ENCODE data around the gene RBM4. TPM values are rescaled to one million over a fixed set of nuclear protein-coding genes. Genes with fewer than 3 reads are reported as not detected.

Gene RBM4
- total and polyA plus RNA-seq, 2 experiments from 2014 or later: 142 to 241 TPM

DNA sequence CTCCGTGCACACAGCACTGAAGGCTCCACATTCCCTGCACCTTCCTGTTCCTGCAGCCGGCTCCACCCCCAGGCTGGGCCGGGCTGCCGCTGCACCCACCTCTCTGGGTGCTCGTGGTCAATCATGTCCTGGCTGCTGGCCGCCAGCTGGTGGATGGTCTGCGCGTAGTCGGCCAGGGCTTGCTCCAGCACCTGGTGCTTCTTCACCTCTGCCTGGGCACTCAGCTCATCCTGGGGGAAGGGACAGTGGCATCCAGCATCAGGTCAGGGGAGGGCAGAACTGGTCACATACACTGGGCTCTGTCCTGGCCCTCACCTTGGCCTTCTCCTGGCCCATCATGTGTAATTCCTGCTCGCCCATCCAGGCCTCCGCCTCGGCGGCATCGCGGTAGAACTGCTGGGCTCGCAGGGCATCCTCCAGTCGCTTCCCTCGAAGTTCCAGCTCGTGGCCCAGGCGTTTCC is 54.4 kb downstream of the RBM4 start:
- no peak overlapping the region for H3K4me3 ChIP-seq
- no peaks in the 10 kb centered on the region for H3K9me3 ChIP-seq (ENCODE audit: low read depth)
- TF ChIP-seq, protein P1, sequence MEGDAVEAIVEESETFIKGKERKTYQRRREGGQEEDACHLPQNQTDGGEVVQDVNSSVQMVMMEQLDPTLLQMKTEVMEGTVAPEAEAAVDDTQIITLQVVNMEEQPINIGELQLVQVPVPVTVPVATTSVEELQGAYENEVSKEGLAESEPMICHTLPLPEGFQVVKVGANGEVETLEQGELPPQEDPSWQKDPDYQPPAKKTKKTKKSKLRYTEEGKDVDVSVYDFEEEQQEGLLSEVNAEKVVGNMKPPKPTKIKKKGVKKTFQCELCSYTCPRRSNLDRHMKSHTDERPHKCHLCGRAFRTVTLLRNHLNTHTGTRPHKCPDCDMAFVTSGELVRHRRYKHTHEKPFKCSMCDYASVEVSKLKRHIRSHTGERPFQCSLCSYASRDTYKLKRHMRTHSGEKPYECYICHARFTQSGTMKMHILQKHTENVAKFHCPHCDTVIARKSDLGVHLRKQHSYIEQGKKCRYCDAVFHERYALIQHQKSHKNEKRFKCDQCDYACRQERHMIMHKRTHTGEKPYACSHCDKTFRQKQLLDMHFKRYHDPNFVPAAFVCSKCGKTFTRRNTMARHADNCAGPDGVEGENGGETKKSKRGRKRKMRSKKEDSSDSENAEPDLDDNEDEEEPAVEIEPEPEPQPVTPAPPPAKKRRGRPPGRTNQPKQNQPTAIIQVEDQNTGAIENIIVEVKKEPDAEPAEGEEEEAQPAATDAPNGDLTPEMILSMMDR (IDR thresholded peaks at IDR 0.05; ENCODE audit: low read depth, low read length): no peak
- no peaks in the 10 kb centered on the region for H3K4me1 ChIP-seq (ENCODE audit: low read depth)
- no peak overlapping the region for H3K27ac ChIP-seq
- no peaks in the 10 kb centered on the region for H3K27me3 ChIP-seq
- no peak for DNase-seq (ENCODE audit: low read depth in 1 of 2, low spot score in 1 of 2)
- no peaks in the 10 kb centered on the region for H3K36me3 ChIP-seq

- H3K27me3 ChIP-seq: no peaks in the 10 kb centered on the region
- H3K27ac ChIP-seq: no peak overlapping the region
- TF ChIP-seq, protein P1 (IDR thresholded peaks at IDR 0.05; ENCODE audit: low read depth, low read length): no peak
- H3K36me3 ChIP-seq: no peaks in the 10 kb centered on the region
- no peak for DNase-seq (ENCODE audit: low read depth in 1 of 2, low spot score in 1 of 2)
- H3K4me3 ChIP-seq: no peak overlapping the region
- H3K4me1 ChIP-seq (ENCODE audit: low read depth): no peaks in the 10 kb centered on the region
- no peaks in the 10 kb centered on the region for H3K9me3 ChIP-seq (ENCODE audit: low read depth)
These were observed 55.0 kb downstream of the RBM4 start for GRCh38 chr11:66693356-66694055.

GRCh38 chr11:66694056-66694410 is 55.5 kb downstream of the RBM4 start:
- Histone ChIP-seq H3K4me1 (ENCODE audit: low read depth) (no peaks in the 10 kb centered on the region), H3K27me3 (no peaks in the 10 kb centered on the region), H3K4me3 (no peak overlapping the region), H3K36me3 (no peaks in the 10 kb centered on the region), H3K27ac (no peak overlapping the region), H3K9me3 (ENCODE audit: low read depth) (no peaks in the 10 kb centered on the region)
- TF ChIP-seq, protein P1 (IDR thresholded peaks at IDR 0.05; ENCODE audit: low read depth, low read length): no peak
- DNase-seq (ENCODE audit: low read depth in 1 of 2, low spot score in 1 of 2): no peak

GRCh38 chr11:66694732-66695207 is 56.3 kb downstream of the RBM4 start:
- H3K27me3 ChIP-seq: no peaks in the 10 kb centered on the region
- no peak overlapping the region for H3K4me3 ChIP-seq
- H3K9me3 ChIP-seq (ENCODE audit: low read depth): no peaks in the 10 kb centered on the region
- peak overlapping the region; percentile 6 for H3K27ac ChIP-seq
- no peaks in the 10 kb centered on the region for H3K4me1 ChIP-seq (ENCODE audit: low read depth)
- TF ChIP-seq, protein P1 (IDR thresholded peaks at IDR 0.05; ENCODE audit: low read depth, low read length): peak; percentile 99
- peak; percentile 94 to 98 for DNase-seq (ENCODE audit: low read depth in 1 of 2, low spot score in 1 of 2)
- H3K36me3 ChIP-seq: no peaks in the 10 kb centered on the region

Other genes starting within 250 kb of the RBM4 start
- 1.2 TPM in 2 replicates for gene NPAS4, start 217.7 kb upstream of the RBM4 start, total RNA-seq
- gene NPAS4, start 217.7 kb upstream of the RBM4 start, polyA plus RNA-seq: 1.5 TPM in 1 of 2 replicates, not detected in the other
- gene MRPL11, start 199.9 kb upstream of the RBM4 start, total RNA-seq: 48.4 and 70.3 TPM in 2 replicates
- 64.1 and 75.8 TPM in 2 replicates for gene MRPL11, start 199.9 kb upstream of the RBM4 start, polyA plus RNA-seq
- gene PELI3, start 171.8 kb upstream of the RBM4 start, total RNA-seq: 19.9 and 30.9 TPM in 2 replicates
- gene PELI3, start 171.8 kb upstream of the RBM4 start, polyA plus RNA-seq: 16.4 and 20.5 TPM in 2 replicates
- gene DPP3, start 158.3 kb upstream of the RBM4 start, total RNA-seq: 21.9 and 60.7 TPM in 2 replicates
- gene DPP3, start 158.3 kb upstream of the RBM4 start, polyA plus RNA-seq: 20.8 and 44.9 TPM in 2 replicates
- gene BBS1, start 128.1 kb upstream of the RBM4 start, total RNA-seq: 100 and 106 TPM in 2 replicates
- gene BBS1, start 128.1 kb upstream of the RBM4 start, polyA plus RNA-seq: 59.7 and 62.7 TPM in 2 replicates
- 14.7 and 21.6 TPM in 2 replicates for gene ZDHHC24, start 92.7 kb upstream of the RBM4 start, total RNA-seq
- 15.2 and 16.9 TPM in 2 replicates for gene ZDHHC24, start 92.7 kb upstream of the RBM4 start, polyA plus RNA-seq
- gene ACTN3, start 91.8 kb upstream of the RBM4 start, total RNA-seq: 74.2 and 189 TPM in 2 replicates
- gene ACTN3, start 91.8 kb upstream of the RBM4 start, polyA plus RNA-seq: 111 and 322 TPM in 2 replicates
- gene CTSF, start 70.1 kb upstream of the RBM4 start, total RNA-seq: 15.2 and 45.6 TPM in 2 replicates
- 16.8 and 51.0 TPM in 2 replicates for gene CTSF, start 70.1 kb upstream of the RBM4 start, polyA plus RNA-seq
- 2.7 and 3.9 TPM in 2 replicates for gene CCDC87, start 45.6 kb upstream of the RBM4 start, total RNA-seq
- 1.2 and 4.8 TPM in 2 replicates for gene CCDC87, start 45.6 kb upstream of the RBM4 start, polyA plus RNA-seq
- 73.1 and 86.6 TPM in 2 replicates for gene CCS, start 45.5 kb upstream of the RBM4 start, total RNA-seq
- gene CCS, start 45.5 kb upstream of the RBM4 start, polyA plus RNA-seq: 117 and 153 TPM in 2 replicates
- 74.6 and 90.6 TPM in 2 replicates for gene RBM14, start 22.1 kb upstream of the RBM4 start, total RNA-seq
- 95.2 and 111 TPM in 2 replicates for gene RBM14, start 22.1 kb upstream of the RBM4 start, polyA plus RNA-seq
- gene RBM4B, start 39.2 kb downstream of the RBM4 start, total RNA-seq: 25.7 and 30.2 TPM in 2 replicates
- 62.3 and 62.6 TPM in 2 replicates for gene RBM4B, start 39.2 kb downstream of the RBM4 start, polyA plus RNA-seq
- gene SPTBN2, start 90.5 kb downstream of the RBM4 start, total RNA-seq: 23.1 and 27.4 TPM in 2 replicates
- gene SPTBN2, start 90.5 kb downstream of the RBM4 start, polyA plus RNA-seq: 6.0 and 15.0 TPM in 2 replicates
- 19.5 and 24.4 TPM in 2 replicates for gene RCE1, start 204.7 kb downstream of the RBM4 start, total RNA-seq
- 19.9 and 25.2 TPM in 2 replicates for gene RCE1, start 204.7 kb downstream of the RBM4 start, polyA plus RNA-seq
- 40.6 and 50.4 TPM in 2 replicates for gene LRFN4, start 218.4 kb downstream of the RBM4 start, total RNA-seq
- 41.6 and 57.8 TPM in 2 replicates for gene LRFN4, start 218.4 kb downstream of the RBM4 start, polyA plus RNA-seq

All from cardiac muscle cell (in vitro differentiated cells and primary cell).